SU-DHL-6 (cell line): ENCODE measurements around the gene NDUFS7.

Experiments
- H2AFZ ChIP-seq: fragments of 200-600 bp; sonication (generic); 2 replicates; pipeline ENCODE4 v1.6.1; 2014; ENCODE audit warnings: low read depth, mild to moderate bottlenecking, moderate library complexity, mixed read lengths, antibody characterized with exemption, low read length; ENCODE audit not compliant: severe bottlenecking
- H3F3A ChIP-seq: fragments of 200-600 bp; shearing (Covaris generic); 2 replicates; pipeline ENCODE4 v1.6.0; 2016; ENCODE audit warnings: antibody characterized with exemption, mild to moderate bottlenecking; ENCODE audit not compliant: insufficient read depth
- H3K27ac ChIP-seq: fragments of 200-600 bp; sonication (generic); 2 replicates; pipeline ENCODE4 v1.5.1; 2016; ENCODE audit warnings: low read depth, mild to moderate bottlenecking, low read length, moderate library complexity, mixed read lengths
- H3K27me3 ChIP-seq: fragments of 200-600 bp; sonication (generic), shearing (Covaris generic); 2 replicates; pipeline ENCODE4 v1.6.0; 2014; ENCODE audit warnings: mild to moderate bottlenecking, low read length
- H3K36me3 ChIP-seq: fragments of 200-600 bp; sonication (generic); 2 replicates; pipeline ENCODE4 v1.6.1; 2014; ENCODE audit warnings: mild to moderate bottlenecking, low read length, mixed read lengths
- H3K4me2 ChIP-seq: fragments of 300-600, 200-600 bp; shearing (Covaris generic), sonication (generic); 2 replicates; pipeline ENCODE4 v1.6.0; 2014; ENCODE audit warnings: low read length, low read depth, mild to moderate bottlenecking; ENCODE audit not compliant: poor library complexity, severe bottlenecking
- H3K4me3 ChIP-seq: fragments of 200-600 bp; sonication (generic); 2 replicates; pipeline ENCODE4 v1.5.1; 2014; ENCODE audit warnings: antibody characterized with exemption, low read length, mild to moderate bottlenecking, mixed read lengths; ENCODE audit not compliant: insufficient read depth, poor library complexity, severe bottlenecking
- H3K79me2 ChIP-seq: fragments of 200-600 bp; sonication (generic); 2 replicates; pipeline ENCODE4 v1.6.1; 2014; ENCODE audit warnings: mild to moderate bottlenecking, low read length, moderate library complexity; ENCODE audit not compliant: insufficient read depth
- H3K9ac ChIP-seq: fragments of 200-600 bp; sonication (generic); 2 replicates; pipeline ENCODE4 v1.7.0; 2014; ENCODE audit warnings: mild to moderate bottlenecking, low read length
- H3K9me2 ChIP-seq: fragments of 200-600 bp; sonication (generic); replicated peaks from 2 replicates; pipeline ENCODE4 v1.6.1; 2014; ENCODE audit warnings: low read length; ENCODE audit not compliant: insufficient read depth
- H3K9me3 ChIP-seq: fragments of 200-600 bp; sonication (generic); 2 replicates; pipeline ENCODE4 v1.6.1; 2014; ENCODE audit warnings: low read length, mixed read lengths; ENCODE audit not compliant: insufficient read depth
- H4K20me1 ChIP-seq: fragments of 200-600 bp; sonication (generic); 2 replicates; pipeline ENCODE4 v1.6.1; 2014; ENCODE audit warnings: low read depth, mild to moderate bottlenecking, antibody characterized with exemption, low read length, moderate library complexity, mixed read lengths
- CTCF ChIP-seq: fragments of 200-600 bp; sonication (generic); IDR thresholded peaks from one replicate; pipeline ENCODE4 v1.5.1; 2017; ENCODE audit warnings: antibody characterized with exemption, mild to moderate bottlenecking, low read length, moderate library complexity; ENCODE audit not compliant: insufficient read depth, poor library complexity, severe bottlenecking
- EZH2phosphoT487 ChIP-seq: fragments of 200-600 bp; sonication (generic), shearing (Covaris generic); conservative IDR thresholded peaks from 2 replicates; pipeline ENCODE4 v1.6.1; 2018; ENCODE audit warnings: mild to moderate bottlenecking, antibody characterized with exemption, low read length, moderate library complexity, mixed read lengths

NDUFS7 gene

GRCh38 chr19:1379961-1380489 lies 3.7 kb upstream of the NDUFS7 start:
- TF ChIP-seq EZH2phosphoT487, result no peak
- no peak for TF ChIP-seq CTCF
- Histone ChIP-seq H3K4me2 (no peak overlapping the region), H3K36me3 (no peaks in the 10 kb centered on the region), H3K27ac (no peak overlapping the region), H3K79me2 (peaks cover 9% of the 10 kb centered on the region), H3K9ac (no peak overlapping the region), H3K4me3 (no peak overlapping the region), H3F3A (no peaks in the 10 kb centered on the region), H3K9me3 (no peaks in the 10 kb centered on the region), H3K9me2 (no peaks in the 10 kb centered on the region), H4K20me1 (no peaks in the 10 kb centered on the region), H2AFZ (no peak overlapping the region), H3K27me3 (no peaks in the 10 kb centered on the region)

- Histone ChIP-seq H3K9me3 (no peaks in the 10 kb centered on the region), H3K9ac (no peak overlapping the region), H3K36me3 (no peaks in the 10 kb centered on the region), H3K79me2 (peaks cover 13% of the 10 kb centered on the region), H3K4me2 (no peak overlapping the region), H2AFZ (no peak overlapping the region), H3K9me2 (no peaks in the 10 kb centered on the region), H3K27me3 (no peaks in the 10 kb centered on the region), H4K20me1 (no peaks in the 10 kb centered on the region), H3K4me3 (no peak overlapping the region), H3K27ac (no peak overlapping the region), H3F3A (no peaks in the 10 kb centered on the region)
- no peak for TF ChIP-seq EZH2phosphoT487
- TF ChIP-seq CTCF, result no peak
Measured at GRCh38 chr19:1382250-1382649, 1.5 kb upstream of the NDUFS7 start.

- TF ChIP-seq EZH2phosphoT487 (no peak), CTCF (peak; percentile 12)
- H3K36me3 ChIP-seq, result no peaks in the 10 kb centered on the region
- H3K4me2 ChIP-seq, result peak overlapping the region; percentile 51
- no peak overlapping the region for H3K4me3 ChIP-seq
- H2AFZ ChIP-seq, result no peak overlapping the region
- peaks cover 13% of the 10 kb centered on the region for H3K79me2 ChIP-seq
- no peak overlapping the region for H3K9ac ChIP-seq
- no peaks in the 10 kb centered on the region for H3K9me3 ChIP-seq
- H4K20me1 ChIP-seq, result no peaks in the 10 kb centered on the region
- no peaks in the 10 kb centered on the region for H3F3A ChIP-seq
- no peak overlapping the region for H3K27ac ChIP-seq
- no peaks in the 10 kb centered on the region for H3K27me3 ChIP-seq
- H3K9me2 ChIP-seq, result no peaks in the 10 kb centered on the region
Measured at GRCh38 chr19:1383017-1383311, 743 bp upstream of the NDUFS7 start.
